GM12892 (cell line): ENCODE measurements around the gene QKI.

Experiments used
- POLR2A ChIP-seq: IDR thresholded peaks from 2 replicates; pipeline ENCODE4 v1.6.1; 2011; ENCODE audit warnings: low read depth, low read length, control low read depth
- POLR2AphosphoS5 ChIP-seq: IDR thresholded peaks from 2 replicates; pipeline ENCODE4 v1.6.1; 2011; ENCODE audit warnings: low read depth, low read length, control low read depth

- no peak for TF ChIP-seq POLR2AphosphoS5
- no peak for TF ChIP-seq POLR2A
Measured at GRCh38 chr6:163371129-163371528, 43.4 kb upstream of the QKI start.
